A549 (cell line): Measurements from ENCODE around the gene MYL1. TPM values are rescaled to one million over a fixed set of nuclear protein-coding genes. Genes with fewer than 3 reads are reported as not detected.
A peak's percentile ranks its signal among the peaks of the same experiment; 100 is the strongest.

Experiments used
- ATAC-seq, 2 experiments: fragments of 200-7000 bp in 1 of 2; fragments of >200 bp in 1 of 2; cut with Nextera tagmentation in 1 of 2; cut with Tn5 transposase in 1 of 2; 3 replicates each; pipeline versions ENCODE4 v1.8.0 to v1.9.1; 2018 to 2020; ENCODE audit warnings: mild to moderate bottlenecking in 1 of 2, moderate library complexity in 1 of 2
- CTCF ChIA-PET: fragments of 300-600 bp; sonication (Branson Sonifier 250); formaldehyde crosslinking; extraction: SDS; loops from one replicate; lab custom pipeline; 2021; ENCODE audit warnings: antibody characterized with exemption, inconsistent platforms; lab: Yijun Ruan, JAX
- POLR2A ChIA-PET: fragments of 350-600 bp; formaldehyde crosslinking; extraction: SDS; loops from one replicate; lab custom pipeline; 2021; ENCODE audit warnings: antibody characterized with exemption, inconsistent platforms; lab: Yijun Ruan, JAX
- DNase-seq, 2 experiments: peaks; one replicate each; pipeline versions ENCODE4 v3.0.0 to v3.0.0-alpha.2; 2011 to 2016; ENCODE audit warnings: low read depth in 1 of 2, low spot score in 1 of 2
- FAIRE-seq: peaks from 2 replicates; lab custom pipeline; 2011; peaks lifted over from hg19 to GRCh38; lab: Jason Lieb, UNC
- H3K27ac ChIP-seq, 2 experiments: fragments of >200 bp; sonication (Bioruptor Twin); formaldehyde crosslinking; 3 replicates each; pipeline ENCODE4 v1.5.1; 2016 to 2017
- H3K4me1 ChIP-seq: fragments of >200 bp; sonication (Bioruptor Twin); formaldehyde crosslinking; 3 replicates; pipeline ENCODE4 v1.6.1; 2016
- H3K4me2 ChIP-seq: fragments of >200 bp; sonication (Bioruptor Twin); formaldehyde crosslinking; 3 replicates; pipeline ENCODE4 v1.6.1; 2016
- H3K4me3 ChIP-seq: fragments of >200 bp; sonication (Bioruptor Twin); formaldehyde crosslinking; 3 replicates; pipeline ENCODE4 v1.5.1; 2016
- H3K9me3 ChIP-seq: fragments of >200 bp; sonication (Bioruptor Twin); formaldehyde crosslinking; 3 replicates; pipeline ENCODE4 v1.6.1; 2016
- BCL3 ChIP-seq: fragments of >200 bp; sonication (Bioruptor Twin); formaldehyde crosslinking; IDR thresholded peaks from 3 replicates; pipeline ENCODE4 v1.6.1; 2016
- CBX2 ChIP-seq: fragments of 200-600 bp; sonication (generic); IDR thresholded peaks from 2 replicates; pipeline ENCODE4 v1.6.1; 2016; ENCODE audit warnings: low read depth, mild to moderate bottlenecking, borderline replicate concordance
- CEBPB ChIP-seq, 2 experiments: fragments of >200 bp in 1 of 2; sonication (Bioruptor Twin) in 1 of 2; formaldehyde crosslinking in 1 of 2; IDR thresholded peaks; 2 replicates each; pipeline ENCODE4 v1.6.1; 2012 to 2016
- CHD4 ChIP-seq: fragments of 200-600 bp; sonication (generic); IDR thresholded peaks from 2 replicates; pipeline ENCODE4 v1.6.1; 2016; ENCODE audit warnings: antibody characterized with exemption, mild to moderate bottlenecking, borderline replicate concordance
- EHMT2 ChIP-seq: fragments of 200-600 bp; sonication (generic); IDR thresholded peaks from 2 replicates; pipeline ENCODE4 v1.6.1; 2016; ENCODE audit warnings: antibody characterized with exemption, low read depth, mild to moderate bottlenecking, moderate library complexity
- ESRRA ChIP-seq: fragments of 150-350 bp; IDR thresholded peaks from 2 replicates; pipeline ENCODE4 v1.6.1; 2014; ENCODE audit warnings: mild to moderate bottlenecking, low read length, borderline replicate concordance
- FOXS1 ChIP-seq: fragments of 250-450 bp; sonication (Bioruptor Pico); IDR thresholded peaks from 2 replicates; pipeline ENCODE4 v1.5.0; 2020; ENCODE audit warnings: mild to moderate bottlenecking, moderate library complexity
- HDAC2 ChIP-seq: fragments of 200-600 bp; sonication (generic); IDR thresholded peaks from 2 replicates; pipeline ENCODE4 v1.6.1; 2016
- HEYL ChIP-seq: fragments of 250-450 bp; sonication (Bioruptor Pico); IDR thresholded peaks from 2 replicates; pipeline ENCODE4 v1.8.0; 2021; ENCODE audit warnings: mild to moderate bottlenecking, moderate library complexity
- HOXB13 ChIP-seq: fragments of 250-450 bp; sonication (Bioruptor Pico); IDR thresholded peaks from 2 replicates; pipeline ENCODE4 v1.5.0; 2020; ENCODE audit warnings: low read depth, mild to moderate bottlenecking, moderate library complexity
- JUN ChIP-seq, 2 experiments: fragments of >200 bp; sonication (Bioruptor Twin); formaldehyde crosslinking; IDR thresholded peaks; 2 replicates in 1 of 2; 3 replicates in 1 of 2; pipeline ENCODE4 v1.6.1; 2016 to 2017
- KDM5A ChIP-seq: fragments of 200-600 bp; sonication (generic); IDR thresholded peaks from 2 replicates; pipeline ENCODE4 v1.6.1; 2016; ENCODE audit warnings: antibody characterized with exemption, mild to moderate bottlenecking
- MAFK ChIP-seq: fragments of 450-650 bp; IDR thresholded peaks from 2 replicates; pipeline ENCODE4 v1.6.1; 2014; ENCODE audit not compliant: partially characterized antibody
- MAX ChIP-seq: IDR thresholded peaks from 2 replicates; pipeline ENCODE4 v1.6.1; 2012
- MAZ ChIP-seq: fragments of 150-350 bp; IDR thresholded peaks from 2 replicates; pipeline ENCODE4 v1.6.1; 2014; ENCODE audit warnings: antibody characterized with exemption, low read depth, low read length, borderline replicate concordance
- MYC ChIP-seq: IDR thresholded peaks from 2 replicates; pipeline ENCODE4 v1.6.1; 2012; ENCODE audit warnings: mild to moderate bottlenecking, inconsistent platforms, low read length, improper control_type of control experiment, borderline replicate concordance
- PHF8 ChIP-seq: fragments of 200-600 bp; sonication (generic); IDR thresholded peaks from 2 replicates; pipeline ENCODE4 v1.6.1; 2016; ENCODE audit warnings: low read depth, mild to moderate bottlenecking, antibody characterized with exemption, moderate library complexity, borderline replicate concordance
- POLR2AphosphoS2 ChIP-seq: conservative IDR thresholded peaks from 2 replicates; pipeline ENCODE4 v1.6.1; 2012; ENCODE audit warnings: low read length, improper control_type of control experiment, inconsistent platforms
- RARB ChIP-seq: fragments of 250-450 bp; sonication (Bioruptor Pico); IDR thresholded peaks from 2 replicates; pipeline ENCODE4 v1.8.0; 2021; ENCODE audit warnings: mild to moderate bottlenecking, moderate library complexity
- RCOR1 ChIP-seq: fragments of 150-350 bp; IDR thresholded peaks from 2 replicates; pipeline ENCODE4 v1.6.1; 2014; ENCODE audit warnings: antibody characterized with exemption, low read length, low read depth
- REST ChIP-seq: fragments of 200-600 bp; sonication (generic); IDR thresholded peaks from 2 replicates; pipeline ENCODE4 v1.6.1; 2016; ENCODE audit warnings: antibody characterized with exemption, mild to moderate bottlenecking, moderate library complexity
- RFX5 ChIP-seq: fragments of 450-650 bp; IDR thresholded peaks from 2 replicates; pipeline ENCODE4 v1.7.1; 2014; ENCODE audit warnings: antibody characterized with exemption, mild to moderate bottlenecking, moderate library complexity
- SMC3 ChIP-seq: fragments of >200 bp; sonication (Bioruptor Twin); formaldehyde crosslinking; IDR thresholded peaks from 3 replicates; pipeline ENCODE4 v1.6.1; 2018; ENCODE audit warnings: inconsistent platforms
- TFCP2L1 ChIP-seq: fragments of 250-450 bp; sonication (Bioruptor Pico); IDR thresholded peaks from 2 replicates; pipeline ENCODE4 v1.5.0; 2021; ENCODE audit warnings: mild to moderate bottlenecking
- TP53 ChIP-seq: fragments of 250-450 bp; sonication (Bioruptor Pico); IDR thresholded peaks from 2 replicates; pipeline ENCODE4 v1.5.0; 2021; ENCODE audit warnings: mild to moderate bottlenecking, moderate library complexity
- ZC3H11A ChIP-seq: fragments of 450-650 bp; IDR thresholded peaks from 2 replicates; pipeline ENCODE4 v1.6.1; 2014; ENCODE audit warnings: antibody characterized with exemption, mild to moderate bottlenecking
- ZNF302 ChIP-seq: fragments of 250-450 bp; sonication (Bioruptor Pico); IDR thresholded peaks from 2 replicates; pipeline ENCODE4 v1.9.0; 2021; ENCODE audit warnings: inconsistent platforms, mild to moderate bottlenecking, moderate library complexity
- ZSCAN20 ChIP-seq: fragments of 250-450 bp; sonication (Bioruptor Pico); IDR thresholded peaks from 2 replicates; pipeline ENCODE4 v1.8.0; 2022; ENCODE audit warnings: mild to moderate bottlenecking, moderate library complexity
- WGBS: methylation state at CpG from one replicate; pipeline ENCODE4 v1.1.6; 2017; ENCODE audit errors: missing lambda C conversion rate; 5-methylcytosine and 5-hydroxymethylcytosine counted together
- polyA plus RNA-seq, 4 experiments: library from polyadenylated mRNA; depleted of rRNA in 3 of 4; stranded (reverse); fragments of >200 nt; fragmentation: RNase III in 1 of 4; extraction: RNeasy Plus Mini Kit Qiagen cat#74134 plus additional on column Dnase treatment in 1 of 4; gene quantifications; 2 replicates in 3 of 4; 3 replicates in 1 of 4; pipeline ENCODE4 v1.2.3, GENCODE V29; 2011 to 2017

The MYL1 gene
- polyA plus RNA-seq, 2 of the 4 experiments (the other 2 are of a cell fraction), result not detected

- no peaks in the 10 kb centered on the region for H3K9me3 ChIP-seq
- no peak overlapping the region for H3K27ac ChIP-seq
- DNase-seq, result peak in 1 of 2 experiments; percentile 18
- no peak for FAIRE-seq
- H3K4me1 ChIP-seq, result no peaks in the 10 kb centered on the region
- no peak overlapping the region for H3K4me2 ChIP-seq
- no peak overlapping the region for H3K4me3 ChIP-seq
- ChIA-PET POLR2A (no interaction called here), CTCF (interaction anchor here (0.7 to 1.8 kb wide), 2 partner anchors 9 to 36 kb away, joined by 4 to 6 read pairs; no protein-coding TSS in a partner anchor)
- ATAC-seq, result peak in 1 of 2 experiments; percentile 63; a peak in 2 of 6 replicates
- no peak for TF ChIP-seq POLR2AphosphoS2
Measured at GRCh38 chr2:210363261-210363660, 48.3 kb upstream of the MYL1 start.

GRCh38 chr2:210360412-210360811, 45.4 kb upstream of the MYL1 start:
- TF ChIP-seq RCOR1 (no peak), ZSCAN20 (CRISPR knock-in tag) (no peak), CEBPB (IDR thresholded peaks at IDR 0.05) (no peak), CBX2 (no peak), JUN (IDR thresholded peaks at IDR 0.05) (no peak), CHD4 (no peak), POLR2AphosphoS2 (no peak), RFX5 (no peak), MAFK (no peak), SMC3 (no peak), RARB (CRISPR knock-in tag) (no peak), HOXB13 (CRISPR knock-in tag) (no peak), FOXS1 (CRISPR knock-in tag) (no peak), HDAC2 (no peak), PHF8 (no peak), REST (no peak), TP53 (CRISPR knock-in tag) (no peak)
- H3K9me3 ChIP-seq, result no peaks in the 10 kb centered on the region
- ATAC-seq, result no peak
- no peak for DNase-seq
- no peak overlapping the region for H3K4me2 ChIP-seq
- CTCF ChIA-PET, result no interaction called here
- H3K4me3 ChIP-seq, result no peak overlapping the region
- no peak for FAIRE-seq
- no peaks in the 10 kb centered on the region for H3K4me1 ChIP-seq
- 17% methylated on average over 1 of the region's 1 CpG for WGBS
- no peak overlapping the region for H3K27ac ChIP-seq
- POLR2A ChIA-PET, result no interaction called here

- Histone ChIP-seq H3K4me2 (no peak overlapping the region), H3K9me3 (no peaks in the 10 kb centered on the region), H3K27ac (no peak overlapping the region), H3K4me1 (no peaks in the 10 kb centered on the region), H3K4me3 (no peak overlapping the region)
- no peak for DNase-seq
- TF ChIP-seq MAFK, result no peak
- TF ChIP-seq BCL3, result no peak
- no peak for TF ChIP-seq TFCP2L1 (CRISPR knock-in tag)
- no peak for TF ChIP-seq EHMT2
- no peak for TF ChIP-seq ZNF302 (CRISPR knock-in tag)
- no peak for TF ChIP-seq MAX
- no peak for TF ChIP-seq MAZ
- no peak for TF ChIP-seq CBX2
- no peak for TF ChIP-seq MYC
- TF ChIP-seq ZC3H11A, result no peak
- TF ChIP-seq RARB (CRISPR knock-in tag), result no peak
- TF ChIP-seq KDM5A, result no peak
- no peak for TF ChIP-seq HEYL
- TF ChIP-seq ESRRA, result no peak
- POLR2A ChIA-PET, result no interaction called here
- no peak for FAIRE-seq
- 4% methylated on average over 3 of the region's 3 CpGs for WGBS
- no peak for ATAC-seq
- CTCF ChIA-PET, result no interaction called here
Measured at GRCh38 chr2:210356944-210357343, 42.0 kb upstream of the MYL1 start.
